IPS-20b (cell line): ENCODE measurements around the gene HSD11B2.

Source experiments
- H3K27ac ChIP-seq: one replicate; pipeline ENCODE4 v1.5.1; 2013; ENCODE audit warnings: low read length
- H3K27me3 ChIP-seq: 2 replicates; pipeline ENCODE4 v1.6.1; 2013; ENCODE audit warnings: mild to moderate bottlenecking, low read length, inconsistent platforms; ENCODE audit not compliant: insufficient read depth
- H3K36me3 ChIP-seq: 2 replicates; pipeline ENCODE4 v1.6.1; 2013; ENCODE audit warnings: low read depth, mild to moderate bottlenecking, inconsistent platforms, low read length, moderate library complexity; ENCODE audit not compliant: insufficient read depth
- H3K4me1 ChIP-seq: 2 replicates; pipeline ENCODE4 v1.6.1; 2013; ENCODE audit warnings: mild to moderate bottlenecking, control low read depth, inconsistent platforms, low read length, moderate library complexity; ENCODE audit not compliant: insufficient read depth
- H3K4me3 ChIP-seq: 2 replicates; pipeline ENCODE4 v1.5.1; 2013; ENCODE audit warnings: mild to moderate bottlenecking, low read length, inconsistent platforms
- H3K9ac ChIP-seq: 2 replicates; pipeline ENCODE4 v1.6.1; 2013; ENCODE audit warnings: low read depth, mild to moderate bottlenecking, inconsistent platforms, low read length, moderate library complexity
- H3K9me3 ChIP-seq: 2 replicates; pipeline ENCODE4 v1.6.1; 2013; ENCODE audit warnings: mild to moderate bottlenecking, low read depth, low read length, inconsistent platforms; ENCODE audit not compliant: insufficient read depth

Gene HSD11B2

GRCh38 chr16:67421030-67421429 lies 9.9 kb upstream of the HSD11B2 start:
- Histone ChIP-seq H3K36me3 (no peaks in the 10 kb centered on the region), H3K27me3 (no peaks in the 10 kb centered on the region), H3K9ac (no peak overlapping the region), H3K4me1 (peaks cover 27% of the 10 kb centered on the region), H3K27ac (no peak overlapping the region), H3K9me3 (no peaks in the 10 kb centered on the region), H3K4me3 (no peak overlapping the region)

- Histone ChIP-seq H3K36me3 (no peaks in the 10 kb centered on the region), H3K9ac (peak overlapping the region; percentile 79; the same call in 1 of the 2 replicates), H3K27me3 (no peaks in the 10 kb centered on the region), H3K9me3 (no peaks in the 10 kb centered on the region), H3K4me3 (no peak overlapping the region), H3K4me1 (peaks cover 29% of the 10 kb centered on the region), H3K27ac (peak overlapping the region; percentile 80)
These were observed 7.9 kb upstream of the HSD11B2 start for GRCh38 chr16:67423015-67423414.

GRCh38 chr16:67423611-67424260 lies 7.2 kb upstream of the HSD11B2 start:
- Histone ChIP-seq H3K27ac (peak overlapping the region; percentile 90), H3K4me3 (peak overlapping the region; percentile 55), H3K9ac (peak overlapping the region; percentile 79; the same call in 1 of the 2 replicates)

GRCh38 chr16:67424261-67424615 lies 6.7 kb upstream of the HSD11B2 start:
- peak overlapping the region; percentile 79; the same call in 1 of the 2 replicates for H3K9ac ChIP-seq
- H3K27ac ChIP-seq: peak overlapping the region; percentile 90
- peaks cover 35% of the 10 kb centered on the region for H3K4me1 ChIP-seq
- peaks cover 11% of the 10 kb centered on the region for H3K27me3 ChIP-seq
- H3K36me3 ChIP-seq: no peaks in the 10 kb centered on the region
- no peaks in the 10 kb centered on the region for H3K9me3 ChIP-seq
- H3K4me3 ChIP-seq: peak overlapping the region; percentile 55

More at GRCh38 chr16:67423611-67424260, 7.2 kb upstream of the HSD11B2 start:
- H3K4me1 ChIP-seq: peaks cover 35% of the 10 kb centered on the region
- no peaks in the 10 kb centered on the region for H3K36me3 ChIP-seq
- peaks cover 6% of the 10 kb centered on the region for H3K27me3 ChIP-seq
- H3K9me3 ChIP-seq: no peaks in the 10 kb centered on the region

GRCh38 chr16:67425061-67425460 lies 5.9 kb upstream of the HSD11B2 start:
- H3K4me3 ChIP-seq: peak overlapping the region; percentile 55
- H3K36me3 ChIP-seq: no peaks in the 10 kb centered on the region
- H3K27me3 ChIP-seq: peaks cover 19% of the 10 kb centered on the region
- H3K9me3 ChIP-seq: no peaks in the 10 kb centered on the region
- H3K9ac ChIP-seq: peak overlapping the region; percentile 79; the same call in 1 of the 2 replicates
- H3K4me1 ChIP-seq: peaks cover 35% of the 10 kb centered on the region
- H3K27ac ChIP-seq: peak overlapping the region; percentile 90

- Histone ChIP-seq H3K4me1 (peaks cover 35% of the 10 kb centered on the region), H3K4me3 (peak overlapping the region; percentile 55), H3K27ac (peak overlapping the region; percentile 90), H3K9ac (peak overlapping the region; percentile 79; the same call in 1 of the 2 replicates), H3K9me3 (no peaks in the 10 kb centered on the region), H3K27me3 (peaks cover 24% of the 10 kb centered on the region), H3K36me3 (no peaks in the 10 kb centered on the region)
These were observed 5.3 kb upstream of the HSD11B2 start for GRCh38 chr16:67425580-67425979.

GRCh38 chr16:67426022-67426421 lies 4.9 kb upstream of the HSD11B2 start:
- Histone ChIP-seq H3K27ac (no peak overlapping the region), H3K9ac (peak overlapping the region; percentile 79; the same call in 1 of the 2 replicates), H3K9me3 (no peaks in the 10 kb centered on the region), H3K4me1 (peaks cover 35% of the 10 kb centered on the region), H3K27me3 (peaks cover 25% of the 10 kb centered on the region), H3K36me3 (no peaks in the 10 kb centered on the region), H3K4me3 (no peak overlapping the region)

GRCh38 chr16:67426950-67427349 lies 4.0 kb upstream of the HSD11B2 start:
- no peaks in the 10 kb centered on the region for H3K9me3 ChIP-seq
- peaks cover 31% of the 10 kb centered on the region for H3K27me3 ChIP-seq
- no peak overlapping the region for H3K27ac ChIP-seq
- peaks cover 35% of the 10 kb centered on the region for H3K4me1 ChIP-seq
- no peaks in the 10 kb centered on the region for H3K36me3 ChIP-seq
- no peak overlapping the region for H3K9ac ChIP-seq
- H3K4me3 ChIP-seq: no peak overlapping the region

- H3K4me3 ChIP-seq: no peak overlapping the region
- no peaks in the 10 kb centered on the region for H3K9me3 ChIP-seq
- H3K36me3 ChIP-seq: no peaks in the 10 kb centered on the region
- peaks cover 31% of the 10 kb centered on the region for H3K27me3 ChIP-seq
- no peak overlapping the region for H3K27ac ChIP-seq
- H3K9ac ChIP-seq: peak overlapping the region; percentile 34; the same call in 1 of the 2 replicates
- peaks cover 45% of the 10 kb centered on the region for H3K4me1 ChIP-seq
These were observed 2.7 kb upstream of the HSD11B2 start for GRCh38 chr16:67428146-67428731.

GRCh38 chr16:67429053-67429798 lies 1.7 kb upstream of the HSD11B2 start:
- Histone ChIP-seq H3K27me3 (peaks cover 31% of the 10 kb centered on the region), H3K4me3 (no peak overlapping the region; the same call in 1 of the 2 replicates), H3K9me3 (no peaks in the 10 kb centered on the region), H3K9ac (no peak overlapping the region), H3K36me3 (no peaks in the 10 kb centered on the region), H3K4me1 (peaks cover 39% of the 10 kb centered on the region), H3K27ac (no peak overlapping the region)

- Histone ChIP-seq H3K36me3 (no peaks in the 10 kb centered on the region), H3K9me3 (no peaks in the 10 kb centered on the region), H3K4me1 (peaks cover 32% of the 10 kb centered on the region), H3K27ac (no peak overlapping the region), H3K9ac (peak overlapping the region; percentile 71; the same call in 1 of the 2 replicates), H3K4me3 (peak overlapping the region; percentile 70), H3K27me3 (peaks cover 31% of the 10 kb centered on the region)
These were observed 970 bp upstream of the HSD11B2 start for GRCh38 chr16:67429799-67430503.
